Sigmoid colon (tissue), 7 donors: Measurements from ENCODE around the gene MAGI2. TPM values are rescaled to one million over a fixed set of nuclear protein-coding genes. Genes with fewer than 3 reads are reported as not detected.

Experiments used
- DNase-seq: peaks from one replicate; pipeline ENCODE4 v3.0.0-alpha.2; 2019
- H3K27ac ChIP-seq, 4 donors: fragments of 200-600 bp; sonication (generic); one replicate each; pipeline ENCODE4 v1.5.1; 2016 to 2019; ENCODE audit warnings: mild to moderate bottlenecking in 1 of 4
- H3K27me3 ChIP-seq, 3 donors: fragments of 200-600 bp; sonication (generic); one replicate each; pipeline ENCODE4 v1.5.1; 2019; ENCODE audit warnings: mild to moderate bottlenecking in 1 of 3
- H3K36me3 ChIP-seq, 4 donors: fragments of 200-600 bp; sonication (generic); one replicate each; pipeline ENCODE4 v1.5.1; 2016 to 2019
- H3K4me1 ChIP-seq, 4 donors: fragments of 200-600 bp; sonication (generic); one replicate each; pipeline ENCODE4 v1.5.1; 2017 to 2019
- H3K4me3 ChIP-seq, 4 donors: fragments of 200-600 bp; sonication (generic); one replicate each; pipeline ENCODE4 v1.5.1; 2017 to 2019; ENCODE audit warnings: mild to moderate bottlenecking in 2 of 4, moderate library complexity in 1 of 4
- H3K9me3 ChIP-seq, 4 donors: fragments of 200-600 bp in 3 of 4; sonication (generic) in 3 of 4; one replicate each; pipeline versions ENCODE4 v1.5.1 to v1.6.1; 2013 to 2019
- CTCF ChIP-seq, 4 experiments: fragments of 450-650 bp in 3 of 4; fragments of 200-600 bp in 1 of 4; IDR thresholded peaks; one replicate each; pipeline ENCODE4 v1.5.1; 2016 to 2019; ENCODE audit warnings: antibody characterized with exemption in 4 of 4, mild to moderate bottlenecking in 3 of 4, moderate library complexity in 2 of 4
- EP300 ChIP-seq, 4 donors: sonication (generic); formaldehyde crosslinking; IDR thresholded peaks; one replicate each; pipeline ENCODE4 v1.6.1; 2017; ENCODE audit warnings: antibody characterized with exemption in 4 of 4
- POLR2A ChIP-seq, 2 donors: fragments of 450-650 bp; IDR thresholded peaks; one replicate each; pipeline ENCODE4 v1.6.1; 2016; ENCODE audit warnings: antibody characterized with exemption in 2 of 2, mild to moderate bottlenecking in 2 of 2, moderate library complexity in 2 of 2
- POLR2AphosphoS5 ChIP-seq, 4 donors: sonication (generic); formaldehyde crosslinking; IDR thresholded peaks; one replicate each; pipeline ENCODE4 v1.6.1; 2017; ENCODE audit warnings: antibody characterized with exemption in 4 of 4
- WGBS, 2 donors: extraction: QIAGEN DNeasy Blood & Tissue Kit; methylation state at CpG; one replicate each; pipeline ENCODE4 v1.1.7; 2013; 5-methylcytosine and 5-hydroxymethylcytosine counted together
- intact Hi-C: fragments of 100-400 bp; cut with DNase I; formaldehyde crosslinking; loops from one replicate; pipeline ENCODE4 v1.15.1; 2023
- polyA plus RNA-seq, 3 donors: library from polyadenylated mRNA; stranded (reverse); fragments of 200-250 nt; gene quantifications; one replicate each; pipeline ENCODE4 v1.2.3, GENCODE V29; 2013
- total RNA-seq, 4 donors: library from RNA; depleted of rRNA; stranded (reverse); fragments of >200 nt; gene quantifications; one replicate each; pipeline ENCODE4 v1.1.0, GENCODE V29; 2016
- donor health status: healthy with polysubstance abuse.
- donor health status: Bipolar disorder and iron deficiency.
- donor health status: healthy.

Gene MAGI2
- total and polyA plus RNA-seq, 7 donors = 0.69 to 26.9 (median 14.7) TPM

- DNase-seq = no peak
- no peaks in the 10 kb centered on the region for H3K9me3 ChIP-seq
- intact Hi-C loops = loop anchor here (5.0 to 10.0 kb wide), 2 partner anchors 67 to 154 kb away; partner anchors contain the start of gene MAGI2
Observed at GRCh38 chr7:79298145-79298760, 155.2 kb downstream of the MAGI2 start.

GRCh38 chr7:79296553-79297320, 156.7 kb downstream of the MAGI2 start:
- H3K27me3 ChIP-seq = no peaks in the 10 kb centered on the region
- H3K9me3 ChIP-seq = no peaks in the 10 kb centered on the region
- no peak for DNase-seq
- no peaks in the 10 kb centered on the region for H3K4me1 ChIP-seq
- 77 to 90% methylated on average over 1 of the region's 1 CpG for WGBS, 2 donors
- TF ChIP-seq POLR2AphosphoS5 (IDR thresholded peaks at IDR 0.05) (no peak), POLR2A (IDR thresholded peaks at IDR 0.05) (no peak), CTCF (IDR thresholded peaks at IDR 0.05) (no peak), EP300 (IDR thresholded peaks at IDR 0.05) (no peak)
- H3K36me3 ChIP-seq = no peaks in the 10 kb centered on the region
- no peak overlapping the region for H3K27ac ChIP-seq
- H3K4me3 ChIP-seq = no peak overlapping the region
- intact Hi-C loops = loop anchor here (5.0 to 10.0 kb wide), 2 partner anchors 68 to 156 kb away; partner anchors contain the start of gene MAGI2

More at GRCh38 chr7:79298145-79298760, 155.2 kb downstream of the MAGI2 start:
- WGBS, 2 donors = 76 to 84% methylated on average over 3 of the region's 3 CpGs
- no peak for TF ChIP-seq POLR2A (IDR thresholded peaks at IDR 0.05)
- TF ChIP-seq EP300 (IDR thresholded peaks at IDR 0.05) = no peak
- no peak for TF ChIP-seq POLR2AphosphoS5 (IDR thresholded peaks at IDR 0.05)
- peak in 3 of 4 experiments; percentile 50 to 78 (median 64) for TF ChIP-seq CTCF (IDR thresholded peaks at IDR 0.05)
- no peak overlapping the region for H3K27ac ChIP-seq
- no peaks in the 10 kb centered on the region for H3K27me3 ChIP-seq
- H3K4me3 ChIP-seq = no peak overlapping the region
- no peaks in the 10 kb centered on the region for H3K36me3 ChIP-seq
- H3K4me1 ChIP-seq = no peaks in the 10 kb centered on the region

- no peak for DNase-seq
- intact Hi-C loops = loop anchor here (10.0 kb wide), 1 partner anchor 71 kb away; no protein-coding TSS in a partner anchor
- no peak overlapping the region for H3K27ac ChIP-seq
- 25 to 68% methylated on average over 7 of the region's 7 CpGs for WGBS, 2 donors
- no peaks in the 10 kb centered on the region for H3K27me3 ChIP-seq
- H3K4me1 ChIP-seq = no peaks in the 10 kb centered on the region
- no peaks in the 10 kb centered on the region for H3K36me3 ChIP-seq
- no peaks in the 10 kb centered on the region for H3K9me3 ChIP-seq
- no peak overlapping the region for H3K4me3 ChIP-seq
- no peak for TF ChIP-seq CTCF (IDR thresholded peaks at IDR 0.05)
- TF ChIP-seq POLR2AphosphoS5 (IDR thresholded peaks at IDR 0.05) = no peak
- no peak for TF ChIP-seq EP300 (IDR thresholded peaks at IDR 0.05)
- TF ChIP-seq POLR2A (IDR thresholded peaks at IDR 0.05) = no peak
Observed at GRCh38 chr7:79293655-79294142, 159.8 kb downstream of the MAGI2 start.

- 67 to 89% methylated on average over 2 of the region's 2 CpGs for WGBS, 2 donors
- H3K9me3 ChIP-seq = no peaks in the 10 kb centered on the region
- H3K4me3 ChIP-seq = no peak overlapping the region
- H3K36me3 ChIP-seq = no peaks in the 10 kb centered on the region
- intact Hi-C loops = loop anchor here (10.0 kb wide), 1 partner anchor 72 kb away; no protein-coding TSS in a partner anchor
- no peaks in the 10 kb centered on the region for H3K27me3 ChIP-seq
- H3K27ac ChIP-seq = no peak overlapping the region
- TF ChIP-seq POLR2AphosphoS5 (IDR thresholded peaks at IDR 0.05) (no peak), CTCF (IDR thresholded peaks at IDR 0.05) (no peak), POLR2A (IDR thresholded peaks at IDR 0.05) (no peak), EP300 (IDR thresholded peaks at IDR 0.05) (no peak)
- no peaks in the 10 kb centered on the region for H3K4me1 ChIP-seq
- no peak for DNase-seq
Observed at GRCh38 chr7:79292834-79293233, 160.6 kb downstream of the MAGI2 start.
